Esophagus mucosa (tissue), 1 donor: ENCODE data around the gene PPP2R3B. TPM values are rescaled to one million over a fixed set of nuclear protein-coding genes. Genes with fewer than 3 reads are reported as not detected.
"Not testable (repeated sequence)": the region's sequence is repeated elsewhere in the genome, so short reads cannot be mapped to it uniquely, and the experiment has no call there.

Experiments
- ATAC-seq: fragments of 200-7000 bp; cut with Tn5 transposase; one replicate; pipeline ENCODE4 v1.9.1; 2020
- total RNA-seq: library from RNA; stranded (reverse); gene quantifications from one replicate; pipeline ENCODE4 v1.2.4, GENCODE V29; 2023
- donor health status: DM: yes; HTN: yes; CAD: no.

Gene PPP2R3B
- total RNA-seq, 1 donor from 2014 or later = 13.8 TPM

DNA sequence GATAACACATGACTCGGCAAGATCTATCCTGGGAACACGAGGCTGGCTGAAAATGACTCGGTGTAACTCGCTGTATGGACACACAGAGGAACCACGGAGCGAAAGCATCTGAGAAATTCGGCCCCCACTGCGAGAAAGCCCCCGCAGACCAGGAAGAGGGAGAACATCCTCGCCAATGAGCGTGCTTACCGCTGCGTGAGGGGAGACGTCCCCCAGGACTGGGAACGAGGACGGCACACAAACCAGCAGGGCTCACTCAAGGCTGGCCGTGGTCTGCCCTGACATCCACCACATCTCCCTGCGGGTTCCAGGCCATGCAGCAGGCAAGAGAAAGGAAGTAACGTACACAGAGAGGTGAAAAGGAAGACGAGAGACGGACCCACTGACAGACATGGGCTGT lies 50.5 kb downstream of the PPP2R3B start:
- ATAC-seq = no peak

DNA sequence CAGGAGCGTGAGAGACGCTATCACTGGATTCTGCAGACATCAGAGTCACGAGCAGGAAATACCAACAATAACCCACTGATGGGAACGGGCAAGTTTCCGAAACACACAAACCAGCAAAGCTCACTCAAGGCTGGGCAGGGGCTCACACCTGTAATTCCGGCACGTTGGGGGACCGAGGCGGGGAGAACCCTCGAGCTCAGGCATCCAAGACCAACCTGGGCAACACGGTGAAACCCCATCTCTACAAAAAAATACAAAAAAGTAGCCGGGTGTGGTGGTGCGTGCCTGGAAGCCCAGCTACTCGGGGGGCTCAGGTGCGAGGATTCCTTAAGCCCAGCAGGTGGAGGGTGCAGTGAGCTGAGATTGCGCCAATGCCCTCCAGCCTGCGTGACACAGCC lies 51.0 kb downstream of the PPP2R3B start:
- ATAC-seq = no peak

DNA sequence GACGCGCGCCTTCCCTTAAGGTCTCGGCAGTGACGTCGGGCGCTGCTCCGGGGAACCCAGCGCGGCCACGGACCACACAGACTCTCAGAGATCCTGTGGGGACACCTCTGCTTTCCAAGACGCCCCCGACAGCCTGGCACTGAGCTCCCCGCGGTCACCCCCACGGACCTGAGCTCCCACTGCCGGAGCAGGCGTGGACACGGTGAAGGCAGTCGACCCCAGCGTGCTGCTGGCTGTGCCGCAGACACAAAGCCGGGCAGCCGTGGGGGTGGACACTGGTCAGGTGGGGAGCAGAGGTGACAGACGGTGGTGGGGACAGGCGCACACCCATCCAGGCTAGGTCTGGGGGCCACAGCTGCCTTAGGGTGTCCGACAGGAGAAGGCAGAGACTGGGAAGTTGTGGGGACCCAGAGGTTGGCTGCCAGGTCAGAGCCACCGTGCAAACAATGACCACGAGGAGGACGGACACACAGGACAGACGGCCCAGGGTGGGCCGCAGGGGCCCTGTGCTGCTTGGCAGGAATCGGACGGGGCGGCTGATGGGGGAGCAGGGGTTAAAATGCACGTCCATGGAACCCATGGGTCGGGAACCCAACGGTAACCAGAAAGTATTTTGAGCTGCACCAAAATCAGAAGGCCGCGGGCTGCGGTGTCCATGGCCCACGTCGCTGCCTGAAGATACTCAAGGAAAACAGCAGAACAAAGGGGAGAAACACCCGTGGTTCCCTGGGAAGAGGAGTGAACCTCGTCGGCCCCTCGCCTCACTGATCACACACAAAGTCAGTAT lies 51.5 kb downstream of the PPP2R3B start:
- no peak for ATAC-seq

- no peak for ATAC-seq
Observed at GRCh38 chrX:334331-334891, 52.3 kb downstream of the PPP2R3B start.

DNA sequence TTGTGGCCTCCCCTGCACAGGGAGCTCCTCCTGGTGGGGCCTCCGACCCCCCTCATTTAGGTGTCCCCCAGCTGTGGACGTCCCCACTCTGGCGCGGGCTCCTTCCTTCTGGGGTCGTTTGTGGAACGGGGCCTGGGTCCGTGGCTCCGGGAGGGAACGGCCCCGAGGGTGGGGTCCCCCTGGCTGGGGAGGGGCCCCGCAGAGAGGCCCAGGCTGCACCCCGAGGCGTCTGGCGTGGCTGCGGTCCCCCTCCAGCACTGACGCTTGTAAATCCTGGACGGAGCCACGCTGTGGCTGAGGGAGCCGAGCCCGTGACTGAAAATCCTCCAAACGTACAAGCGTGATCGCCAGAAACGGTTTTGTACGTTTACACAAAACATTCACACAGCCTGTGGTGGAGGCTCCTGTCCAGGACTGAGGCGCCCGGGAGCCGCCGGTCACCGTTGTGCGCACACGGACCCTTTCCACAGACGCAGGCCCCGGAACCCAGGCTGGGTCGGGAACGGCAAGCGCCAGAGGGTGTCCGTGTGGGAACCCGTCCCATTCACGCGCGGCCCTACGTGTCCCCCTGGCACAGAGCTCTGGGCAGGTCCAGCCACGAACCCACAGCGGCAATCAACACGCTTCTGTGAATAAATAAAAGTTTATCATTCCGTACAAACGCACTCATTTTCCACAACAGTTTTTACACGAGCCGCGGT lies 52.9 kb downstream of the PPP2R3B start:
- no peak for ATAC-seq

DNA sequence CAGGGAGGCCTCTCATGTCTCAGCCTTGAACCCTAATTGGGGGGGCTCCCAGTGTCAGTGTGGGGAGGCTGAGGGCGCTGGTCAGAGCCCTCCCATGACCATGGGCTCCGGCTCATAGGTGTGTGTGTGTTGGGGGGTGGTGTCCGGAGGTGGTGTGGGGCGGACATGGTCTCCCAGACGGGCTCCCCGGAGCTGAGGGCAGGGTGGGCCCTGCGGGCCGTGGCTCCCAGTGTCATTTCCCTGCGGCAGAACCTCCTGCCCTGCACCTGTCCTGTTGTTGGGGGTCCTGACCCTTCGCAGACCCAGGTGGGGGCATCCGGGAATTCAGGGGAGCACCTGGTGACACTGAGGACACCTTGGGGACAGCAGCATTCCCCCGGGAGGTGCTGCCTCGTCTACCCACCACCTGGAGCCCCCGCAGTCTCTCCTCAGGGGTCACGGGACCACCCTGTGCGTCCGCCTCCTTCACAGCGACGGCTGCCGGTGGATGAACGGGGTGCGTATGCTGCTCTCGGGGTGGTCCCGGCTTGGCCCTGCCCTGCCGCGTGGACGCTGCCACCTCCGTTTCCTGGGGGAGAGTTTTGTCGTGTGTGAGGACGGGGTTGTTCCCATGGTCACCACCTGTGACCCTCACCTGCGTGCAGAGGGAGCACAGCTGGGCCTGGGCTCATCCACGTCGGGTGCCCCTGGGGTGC lies 53.6 kb downstream of the PPP2R3B start:
- ATAC-seq = no peak

DNA sequence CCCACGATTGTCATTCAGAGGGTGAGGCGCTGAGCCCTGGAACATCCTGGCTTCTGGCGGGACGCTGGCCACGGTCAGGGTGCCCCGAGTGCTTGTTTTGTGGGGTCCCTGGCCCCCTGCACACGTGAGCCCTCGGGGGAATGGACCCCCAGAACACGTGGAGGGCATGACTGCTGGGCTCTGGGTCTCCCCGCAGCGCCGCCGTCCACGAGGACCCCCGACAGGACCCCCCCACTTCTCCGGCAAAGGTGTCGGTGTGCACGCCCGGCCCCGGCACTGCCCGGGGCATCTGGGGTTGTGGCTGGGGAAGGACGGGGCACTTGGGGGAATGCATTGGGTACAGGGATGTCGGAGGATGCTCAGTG lies 54.2 kb downstream of the PPP2R3B start:
- peak; percentile 3 for ATAC-seq

- ATAC-seq = peak; percentile 5
Observed at GRCh38 chrX:331825-332495, 54.7 kb downstream of the PPP2R3B start.

DNA sequence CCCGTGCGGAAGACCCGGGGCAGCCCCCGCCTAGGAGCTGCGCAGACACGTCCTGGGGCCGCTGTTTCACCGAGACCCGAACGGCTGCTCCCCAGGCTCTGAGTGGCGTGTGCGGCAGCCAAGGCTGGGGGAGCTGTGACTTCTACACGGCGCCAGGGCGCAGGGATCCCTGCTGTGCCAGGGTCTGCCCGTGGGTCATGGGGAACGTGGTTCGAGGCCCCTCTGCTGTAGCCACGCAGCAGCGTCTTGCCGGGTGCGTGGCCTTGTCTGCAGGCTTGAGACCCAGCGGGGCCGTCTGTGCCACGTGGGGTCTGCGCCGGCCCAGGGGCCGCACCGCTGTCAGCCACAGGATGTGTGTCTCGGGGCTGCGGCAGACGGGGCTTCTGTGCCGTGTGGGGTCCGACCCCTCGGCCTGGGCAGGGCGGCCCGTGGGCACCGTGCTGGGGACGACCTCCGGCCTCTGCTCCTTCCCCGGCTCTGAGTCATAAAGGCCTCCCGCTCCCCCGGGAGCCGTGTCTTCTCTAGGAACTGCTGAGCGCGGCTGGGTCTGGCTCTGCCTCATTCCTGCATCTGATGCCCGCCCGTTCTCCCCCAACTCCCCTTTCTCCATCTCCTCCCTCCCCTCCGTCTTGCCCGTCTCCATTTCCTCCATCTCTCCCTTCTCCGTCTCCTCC lies 55.4 kb downstream of the PPP2R3B start:
- ATAC-seq = peak; percentile 40

GRCh38 chrX:330726-331150 lies 56.0 kb downstream of the PPP2R3B start:
- ATAC-seq = peak; percentile 13

GRCh38 chrX:330141-330725 lies 56.5 kb downstream of the PPP2R3B start:
- ATAC-seq = not testable (repeated sequence)

GRCh38 chrX:329291-329910 lies 57.3 kb downstream of the PPP2R3B start:
- ATAC-seq = no peak

- ATAC-seq = no peak
Observed at GRCh38 chrX:327660-328126, 59.0 kb downstream of the PPP2R3B start.

- not testable (repeated sequence) for ATAC-seq
Observed at GRCh38 chrX:324664-325063, 62.0 kb downstream of the PPP2R3B start.

- peak; percentile 17 for ATAC-seq
Observed at GRCh38 chrX:323721-324628, 62.7 kb downstream of the PPP2R3B start.

- no peak for ATAC-seq
Observed at GRCh38 chrX:320126-320783, 66.5 kb downstream of the PPP2R3B start.

DNA sequence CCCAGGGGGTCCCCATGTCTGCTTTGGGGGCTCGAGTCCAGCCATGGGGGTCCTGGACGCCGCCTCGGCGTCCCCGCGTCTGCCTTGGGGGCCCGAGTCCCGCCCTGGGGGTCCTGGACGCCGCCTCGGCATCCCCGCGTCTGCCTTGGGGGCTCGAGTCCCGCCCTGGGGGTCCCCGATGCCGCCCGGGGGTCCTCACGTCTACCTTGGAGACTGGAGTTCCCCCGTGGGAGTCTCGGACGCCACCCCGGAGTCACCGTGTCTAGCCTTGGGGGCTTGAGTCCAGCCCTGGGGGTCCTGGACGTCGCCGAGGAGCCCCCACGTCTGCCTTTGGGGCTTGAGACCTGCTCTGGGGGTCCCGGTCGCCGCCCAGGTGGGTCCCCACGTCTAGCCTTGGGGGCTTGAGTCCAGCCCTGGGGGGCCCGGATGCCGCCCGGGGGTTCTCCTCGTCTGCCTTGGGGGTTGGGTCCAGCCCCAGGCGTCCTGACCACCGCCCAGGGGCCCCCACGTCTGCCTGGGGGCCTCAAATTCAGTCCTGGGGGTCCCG lies 67.1 kb downstream of the PPP2R3B start:
- no peak for ATAC-seq

DNA sequence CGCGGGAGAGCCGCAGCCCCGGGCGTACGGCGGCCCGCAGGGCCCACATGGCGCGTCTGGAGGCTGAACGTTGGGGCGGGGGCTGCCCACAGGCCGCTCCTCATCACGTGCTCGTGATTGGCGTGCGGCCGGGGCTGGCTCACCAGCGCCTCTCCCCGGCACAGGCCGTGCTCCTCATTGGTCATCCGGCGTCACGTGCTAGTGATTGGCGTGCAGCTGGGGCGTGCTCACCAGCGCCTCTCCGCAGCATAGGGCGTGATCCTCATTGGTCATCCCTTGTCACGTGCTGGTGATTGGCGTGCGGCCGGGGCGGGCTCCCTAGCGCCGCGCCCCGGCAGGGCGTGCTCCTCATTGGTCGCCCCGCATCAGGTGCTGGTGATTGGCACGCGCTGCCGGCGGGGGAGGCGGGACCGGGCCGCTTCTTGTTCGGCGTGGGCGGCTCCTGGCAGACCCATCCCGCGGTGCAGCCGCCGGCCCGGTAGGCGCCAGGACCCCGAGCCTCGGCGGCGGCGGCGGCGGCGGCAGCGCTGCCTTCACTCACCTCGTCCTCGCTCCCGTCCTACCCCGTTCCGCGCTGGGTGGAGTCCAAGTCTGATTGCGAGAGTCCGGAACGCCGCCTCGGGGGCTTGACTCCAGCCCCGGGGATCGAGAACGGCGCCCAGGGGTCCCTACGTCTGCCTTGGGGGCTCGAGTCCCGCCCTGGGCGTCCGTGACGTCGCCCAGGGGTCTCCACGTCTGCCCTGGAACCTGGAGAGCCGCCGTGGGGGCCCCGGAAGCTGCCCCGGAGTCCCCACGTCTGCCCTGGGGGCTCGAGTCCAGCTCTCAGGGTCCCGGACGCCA lies 67.7 kb downstream of the PPP2R3B start, which contains the start of gene GTPBP6:
TSS of gene GTPBP6 (minus strand) at position 58 of the 840 bp plus-strand sequence. CDS start at position 49, 9 bp downstream.
- ATAC-seq = peak; percentile 87
